IMR-90 (cell line): ENCODE data around the gene NT5DC1. TPM values are rescaled to one million over a fixed set of nuclear protein-coding genes. Genes with fewer than 3 reads are reported as not detected.

Experiments
- ATAC-seq: fragments of 200-7000 bp; cut with Tn5 transposase; 2 replicates; pipeline ENCODE4 v1.9.1; 2020; ENCODE audit warnings: low read depth, mild to moderate bottlenecking, moderate library complexity
- BruUV-seq: library from RNA; stranded (reverse); fragments of 400-500 nt; replicated peaks from 2 replicates; lab custom pipeline; 2021; lab: Mats Ljungman, UMichigan
- CTCF ChIA-PET: fragments of 300-600 bp; formaldehyde crosslinking; extraction: SDS; loops from one replicate; lab custom pipeline; 2021; ENCODE audit warnings: antibody characterized with exemption; lab: Yijun Ruan, JAX
- POLR2A ChIA-PET: fragments of 300-600 bp; sonication (Branson Sonifier 250); formaldehyde crosslinking; loops from one replicate; lab custom pipeline; 2022; ENCODE audit warnings: antibody characterized with exemption; ENCODE audit not compliant: unreplicated experiment; lab: Charles Lee
- DNase-seq: peaks from one replicate; pipeline ENCODE4 v3.0.0; 2013
- H2AFZ ChIP-seq: replicated peaks from 2 replicates; pipeline ENCODE3; 2013; ENCODE audit warnings: low read length, mild to moderate bottlenecking; ENCODE audit not compliant: poor library complexity
- H2AK5ac ChIP-seq: 2 replicates; pipeline ENCODE4 v1.6.1; 2013; ENCODE audit warnings: low read depth, low read length, inconsistent platforms
- H2AK9ac ChIP-seq: replicated peaks from 2 replicates; pipeline ENCODE3; 2013; ENCODE audit warnings: mild to moderate bottlenecking, low read depth, low read length, moderate library complexity; ENCODE audit not compliant: poor library complexity
- H2BK120ac ChIP-seq: 2 replicates; pipeline ENCODE4 v1.6.1; 2013; ENCODE audit warnings: low read depth, low read length, inconsistent platforms
- H2BK15ac ChIP-seq: 3 replicates; pipeline ENCODE4 v1.6.1; 2013; ENCODE audit warnings: low read depth, low read length, inconsistent platforms
- H2BK20ac ChIP-seq: 2 replicates; pipeline ENCODE4 v1.6.1; 2013; ENCODE audit warnings: low read depth, mild to moderate bottlenecking, inconsistent platforms, low read length, moderate library complexity
- H2BK5ac ChIP-seq: 2 replicates; pipeline ENCODE4 v1.6.1; 2013; ENCODE audit warnings: mild to moderate bottlenecking, low read depth, low read length, inconsistent platforms; ENCODE audit not compliant: poor library complexity, severe bottlenecking
- H3K14ac ChIP-seq: replicated peaks from 2 replicates; pipeline ENCODE4 v1.6.1; 2013; ENCODE audit warnings: low read depth, low read length, inconsistent platforms
- H3K18ac ChIP-seq: 2 replicates; pipeline ENCODE4 v1.6.1; 2013; ENCODE audit warnings: low read depth, low read length, control low read depth
- H3K23ac ChIP-seq: 2 replicates; pipeline ENCODE4 v1.6.1; 2013; ENCODE audit warnings: low read depth, low read length, inconsistent platforms
- H3K27ac ChIP-seq: 2 replicates; pipeline ENCODE4 v1.5.1; 2013; ENCODE audit warnings: mild to moderate bottlenecking, control low read depth, low read length; ENCODE audit not compliant: insufficient read depth
- H3K27me3 ChIP-seq: 2 replicates; pipeline ENCODE4 v1.6.1; 2013; ENCODE audit warnings: low read length; ENCODE audit not compliant: control insufficient read depth, insufficient read depth
- H3K36me3 ChIP-seq: 2 replicates; pipeline ENCODE4 v1.6.1; 2013; ENCODE audit warnings: low read length, mixed read lengths; ENCODE audit not compliant: control insufficient read depth, insufficient read depth
- H3K4ac ChIP-seq: 2 replicates; pipeline ENCODE4 v1.6.1; 2013; ENCODE audit warnings: low read depth, low read length, inconsistent platforms
- H3K4me1 ChIP-seq: 2 replicates; pipeline ENCODE4 v1.6.1; 2013; ENCODE audit warnings: low read length, mixed read lengths; ENCODE audit not compliant: control insufficient read depth, insufficient read depth
- H3K4me2 ChIP-seq: 2 replicates; pipeline ENCODE4 v1.6.1; 2013; ENCODE audit warnings: low read depth, mild to moderate bottlenecking, control low read depth, low read length, moderate library complexity
- H3K4me3 ChIP-seq: 2 replicates; pipeline ENCODE4 v1.5.1; 2013; ENCODE audit warnings: low read depth, mild to moderate bottlenecking, control low read depth, low read length, moderate library complexity; ENCODE audit not compliant: insufficient read depth
- H3K56ac ChIP-seq: 2 replicates; pipeline ENCODE4 v1.6.1; 2013; ENCODE audit warnings: low read length, inconsistent platforms; ENCODE audit not compliant: insufficient read depth; ENCODE audit errors: extremely low read depth
- H3K79me1 ChIP-seq, 2 experiments: 2 replicates each; pipeline ENCODE4 v1.6.1; 2013; ENCODE audit warnings: low read length in 2 of 2, inconsistent platforms in 1 of 2, low read depth in 1 of 2
- H3K9ac ChIP-seq: 2 replicates; pipeline ENCODE4 v1.6.1; 2013; ENCODE audit warnings: low read depth, low read length, control low read depth
- H3K9me1 ChIP-seq: 2 replicates; pipeline ENCODE4 v1.6.1; 2013; ENCODE audit warnings: low read length, inconsistent platforms; ENCODE audit not compliant: insufficient read depth
- H3K9me3 ChIP-seq: 2 replicates; pipeline ENCODE4 v1.6.1; 2013; ENCODE audit warnings: low read length; ENCODE audit not compliant: control insufficient read depth, insufficient read depth
- H4K20me1 ChIP-seq: 2 replicates; pipeline ENCODE4 v1.6.1; 2013; ENCODE audit warnings: low read length, inconsistent platforms; ENCODE audit not compliant: insufficient read depth
- H4K5ac ChIP-seq: 2 replicates; pipeline ENCODE4 v1.6.1; 2013; ENCODE audit warnings: mild to moderate bottlenecking, low read depth, low read length, control low read depth
- H4K8ac ChIP-seq, 2 experiments: 2 replicates each; pipeline ENCODE4 v1.6.1; 2013; ENCODE audit warnings: low read depth in 2 of 2, low read length in 2 of 2, control low read depth in 1 of 2, inconsistent platforms in 1 of 2
- H4K91ac ChIP-seq: 2 replicates; pipeline ENCODE4 v1.6.1; 2013; ENCODE audit warnings: low read depth, low read length, inconsistent platforms; ENCODE audit not compliant: insufficient read depth
- BHLHE40 ChIP-seq: fragments of 150-350 bp; IDR thresholded peaks from 2 replicates; pipeline ENCODE4 v1.6.1; 2016; ENCODE audit warnings: mild to moderate bottlenecking, low read depth, low read length
- CEBPB ChIP-seq: IDR thresholded peaks from 2 replicates; pipeline ENCODE4 v1.6.1; 2012; ENCODE audit warnings: low read depth, low read length, improper control_type of control experiment
- WGBS, 2 experiments: methylation state at CpG; one replicate each; pipeline versions ENCODE4 v1.1.5 to v1.1.7; 2013; ENCODE audit warnings: missing lambda C conversion rate in 2 of 2; ENCODE audit not compliant: insufficient read length in 1 of 2; ENCODE audit errors: extremely low coverage in 2 of 2; 5-methylcytosine and 5-hydroxymethylcytosine counted together
- dilution Hi-C: fragments of 300-500 bp; cut with HindIII; formaldehyde crosslinking; loops from one replicate; pipeline ENCODE4 v1.14.3; 2018; ENCODE audit warnings: low sequenced_read_pairs; ENCODE audit not compliant: unreplicated experiment
- in situ Hi-C: fragments of 300-500 bp; cut with MboI; formaldehyde crosslinking; loops from 3 replicates; pipeline ENCODE4 v1.14.3; 2019; ENCODE audit warnings: low sequenced_read_pairs, inconsistent platforms, mixed read lengths
- intact Hi-C: fragments of 100-400 bp; cut with micrococcal nuclease; formaldehyde crosslinking; loops from 2 replicates; pipeline ENCODE4 v1.10.0; 2022
- polyA plus RNA-seq, 3 experiments: library from polyadenylated mRNA; depleted of rRNA; stranded (reverse); fragments of >200 nt; gene quantifications; 2 replicates each; pipeline ENCODE4 v1.2.3, GENCODE V29; 2012; ENCODE audit warnings: low replicate concordance in 1 of 3
- total RNA-seq: library from RNA; depleted of rRNA; stranded (reverse); fragments of >200 nt; gene quantifications from 2 replicates; pipeline ENCODE4 v1.2.3, GENCODE V29; 2012
- TF ChIP-seq, protein P1 (sequence below): fragments of 150-350 bp; IDR thresholded peaks from 2 replicates; pipeline ENCODE4 v1.6.1; 2016; ENCODE audit warnings: low read depth, mild to moderate bottlenecking, low read length, moderate library complexity, borderline replicate concordance

Gene NT5DC1
- total and polyA plus RNA-seq, 2 of the 4 experiments (the other 2 are of a cell fraction), result 11.7 to 16.8 TPM

DNA sequence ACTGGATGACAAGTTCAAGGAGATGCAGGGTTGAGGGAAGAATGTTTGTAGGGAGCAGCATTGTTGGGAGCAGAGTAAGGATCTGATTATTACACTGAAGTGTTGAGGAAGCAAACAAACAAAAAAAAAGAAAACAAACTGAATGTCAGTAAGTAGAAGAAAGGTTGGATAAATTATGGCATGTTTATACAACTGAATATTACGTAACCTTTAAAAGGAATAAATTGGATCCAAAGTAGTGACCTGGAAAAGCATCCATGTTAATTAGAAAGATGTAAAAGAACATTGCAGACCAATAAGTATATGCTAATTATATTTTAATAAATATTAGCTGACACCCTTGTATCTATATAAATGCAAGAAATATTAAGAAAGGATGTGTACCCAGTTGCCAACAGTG lies 191.9 kb downstream of the NT5DC1 start:
- H3K4me1 ChIP-seq, result no peaks in the 10 kb centered on the region; the same call in 1 of the 2 replicates
- H3K27me3 ChIP-seq, result no peaks in the 10 kb centered on the region
- H2AK5ac ChIP-seq, result no peak overlapping the region
- no peak overlapping the region for H2BK5ac ChIP-seq
- BruUV-seq, result no TSS peak
- POLR2A ChIA-PET, result no interaction called here
- no peak overlapping the region for H2BK120ac ChIP-seq
- no peaks in the 10 kb centered on the region for H3K9me1 ChIP-seq
- no peak for ATAC-seq
- H3K23ac ChIP-seq, result no peak overlapping the region
- no peak overlapping the region for H3K56ac ChIP-seq
- CTCF ChIA-PET, result interaction anchor here (0.5 kb wide), 1 partner anchor 119 kb away, joined by 5 read pairs; no protein-coding TSS in a partner anchor
- H3K4me3 ChIP-seq, result no peak overlapping the region
- H3K14ac ChIP-seq, result no peak overlapping the region
- in situ Hi-C loops (loop anchor here (10.0 to 25.0 kb wide), 2 partner anchors 145 to 242 kb away; no protein-coding TSS in a partner anchor), dilution Hi-C loops (no loop called here), intact Hi-C loops (no loop called here)
- no peak overlapping the region for H2BK20ac ChIP-seq
- no peak overlapping the region for H3K9ac ChIP-seq
- no CpG with 5 or more reads among the region's 1 CpG for WGBS, 2 experiments
- H3K18ac ChIP-seq, result no peak overlapping the region
- no peak overlapping the region for H4K8ac ChIP-seq
- H2AK9ac ChIP-seq, result no peak overlapping the region
- H2BK15ac ChIP-seq, result no peak overlapping the region
- no peak overlapping the region for H4K5ac ChIP-seq
- TF ChIP-seq CEBPB (peak; percentile 54), BHLHE40 (no peak)
- TF ChIP-seq, protein P1, sequence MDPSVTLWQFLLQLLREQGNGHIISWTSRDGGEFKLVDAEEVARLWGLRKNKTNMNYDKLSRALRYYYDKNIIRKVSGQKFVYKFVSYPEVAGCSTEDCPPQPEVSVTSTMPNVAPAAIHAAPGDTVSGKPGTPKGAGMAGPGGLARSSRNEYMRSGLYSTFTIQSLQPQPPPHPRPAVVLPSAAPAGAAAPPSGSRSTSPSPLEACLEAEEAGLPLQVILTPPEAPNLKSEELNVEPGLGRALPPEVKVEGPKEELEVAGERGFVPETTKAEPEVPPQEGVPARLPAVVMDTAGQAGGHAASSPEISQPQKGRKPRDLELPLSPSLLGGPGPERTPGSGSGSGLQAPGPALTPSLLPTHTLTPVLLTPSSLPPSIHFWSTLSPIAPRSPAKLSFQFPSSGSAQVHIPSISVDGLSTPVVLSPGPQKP, result no peak
- no peak for DNase-seq
- no peaks in the 10 kb centered on the region for H4K20me1 ChIP-seq
- H3K27ac ChIP-seq, result no peak overlapping the region
- no peak overlapping the region for H3K4me2 ChIP-seq
- H2AFZ ChIP-seq, result no peak overlapping the region
- no peaks in the 10 kb centered on the region for H3K36me3 ChIP-seq
- H3K4ac ChIP-seq, result no peak overlapping the region
- no peak overlapping the region for H4K91ac ChIP-seq
- H3K9me3 ChIP-seq, result no peaks in the 10 kb centered on the region
- H3K79me1 ChIP-seq, result peaks cover 0 to 3% of the 10 kb centered on the region in 2 experiments; a peak in 2 of 4 replicates
